GM21717 (cell line): ENCODE results near the gene SMARCE1.
A peak's percentile ranks its signal among the peaks of the same experiment; 100 is the strongest.

Experiments
- ATAC-seq: cut with Tn5 transposase; IDR thresholded peaks from one replicate; pipeline ENCODE4 v1.9.1; 2021; ENCODE audit warnings: mild to moderate bottlenecking, moderate library complexity; ENCODE audit not compliant: unreplicated experiment

Gene SMARCE1

GRCh38 chr17:40646791-40647623, 611 bp downstream of the SMARCE1 start:
- peak; percentile 33 for ATAC-seq

- ATAC-seq = no peak
Observed at GRCh38 chr17:40645943-40646342, 1.7 kb downstream of the SMARCE1 start.

- no peak for ATAC-seq
Observed at GRCh38 chr17:40645291-40645690, 2.3 kb downstream of the SMARCE1 start.

GRCh38 chr17:40637931-40638330, 9.7 kb downstream of the SMARCE1 start:
- ATAC-seq = no peak

DNA sequence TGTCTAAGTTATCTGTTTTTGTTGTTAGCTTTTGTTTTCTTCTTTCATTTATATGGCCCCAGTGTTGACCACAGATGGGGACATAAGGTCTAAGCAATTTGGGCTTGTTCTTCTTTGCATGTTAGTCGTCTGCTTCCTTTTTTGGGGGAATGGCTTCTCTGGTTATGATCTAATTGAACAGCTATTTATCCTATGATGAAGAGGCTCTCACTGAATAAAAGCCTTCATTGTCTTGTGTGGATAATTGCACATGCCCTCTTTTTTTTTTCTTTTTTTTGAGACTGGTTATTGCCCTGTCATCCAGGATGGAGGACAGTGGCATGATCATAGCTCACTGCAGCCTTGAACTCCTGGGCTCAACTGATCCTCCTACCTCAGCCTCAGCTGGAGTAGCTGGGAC, 13.7 kb downstream of the SMARCE1 start:
- no peak for ATAC-seq

- ATAC-seq = no peak
Observed at GRCh38 chr17:40632216-40632615, 15.4 kb downstream of the SMARCE1 start.

GRCh38 chr17:40629842-40630241, 17.8 kb downstream of the SMARCE1 start:
- ATAC-seq = no peak

- ATAC-seq = no peak
Observed at GRCh38 chr17:40625311-40625710, 22.3 kb downstream of the SMARCE1 start.

DNA sequence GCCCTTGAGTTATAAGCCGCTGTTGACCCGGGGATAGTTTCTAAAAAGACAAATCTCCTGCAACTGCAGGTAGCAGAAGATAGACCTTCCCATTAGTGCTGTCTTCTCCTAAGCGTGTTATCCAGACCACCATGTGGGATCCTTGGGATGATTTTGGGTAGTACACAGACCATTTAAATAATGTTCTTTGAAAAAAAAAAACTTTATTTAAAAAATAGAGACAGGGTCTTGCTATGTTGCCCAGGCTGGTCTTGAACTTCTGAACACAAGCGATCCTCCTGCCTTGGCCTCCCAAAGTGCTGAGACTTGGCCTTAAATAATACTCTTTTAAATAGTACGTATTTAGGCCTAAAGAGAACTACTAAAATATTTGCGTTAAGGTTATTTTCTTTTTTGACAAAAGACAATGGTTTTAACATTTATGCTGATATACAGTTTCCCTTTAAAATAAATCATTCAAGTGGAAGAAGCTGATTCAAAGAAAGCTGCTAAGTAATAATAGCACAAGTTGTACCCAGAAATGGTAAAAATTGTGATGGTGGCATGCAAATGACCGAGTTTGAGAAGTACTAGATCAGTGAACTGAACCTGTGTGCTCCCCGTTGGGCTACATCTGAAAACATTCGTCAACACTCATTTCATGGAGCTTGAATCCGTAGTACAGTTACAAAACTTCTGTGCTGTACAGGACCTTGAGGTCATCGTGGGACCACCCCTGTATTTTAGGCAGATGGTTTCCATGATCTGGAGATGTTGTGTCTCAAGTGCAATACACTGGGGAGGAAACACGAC, 24.0 kb downstream of the SMARCE1 start:
- no peak for ATAC-seq

- ATAC-seq = no peak
Observed at GRCh38 chr17:40622509-40622928, 25.1 kb downstream of the SMARCE1 start.

DNA sequence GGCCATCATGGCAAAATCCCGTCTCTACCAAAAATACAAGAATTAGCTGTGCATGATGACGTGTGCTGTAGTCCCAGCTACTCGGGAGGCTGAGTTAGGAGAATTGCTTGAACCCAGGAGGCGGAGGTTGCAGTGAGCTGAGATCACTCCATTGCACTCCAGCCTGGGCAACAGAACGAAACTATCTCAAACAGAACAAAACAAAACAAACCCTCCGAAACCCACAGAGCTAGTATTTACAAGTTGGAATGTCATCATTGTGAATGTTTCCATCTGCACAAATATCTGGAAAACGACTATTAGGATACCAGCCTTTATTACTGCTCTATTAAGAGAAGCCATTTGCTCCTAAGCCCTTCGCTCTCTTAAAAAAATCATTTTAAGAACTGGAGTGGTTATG, 26.0 kb downstream of the SMARCE1 start:
- no peak for ATAC-seq

DNA sequence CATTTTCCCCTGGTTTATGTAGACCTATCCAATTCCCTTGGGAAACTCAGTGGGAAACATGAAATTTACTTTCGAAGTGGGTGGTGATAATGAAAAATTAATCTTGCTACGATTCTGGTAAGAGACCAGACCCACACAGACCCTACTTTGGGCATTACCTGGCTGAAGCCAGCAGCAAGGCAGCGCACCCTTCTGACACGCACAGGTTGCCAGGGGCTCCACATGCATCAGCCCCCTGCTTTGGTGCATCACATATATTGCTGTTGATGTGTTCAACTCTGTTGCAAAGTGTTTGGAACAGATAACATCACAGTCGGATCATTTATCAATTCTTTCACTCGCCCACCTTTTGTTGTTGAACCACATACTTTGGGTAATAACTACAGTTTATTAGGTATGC, 26.6 kb downstream of the SMARCE1 start:
- ATAC-seq = no peak

- no peak for ATAC-seq
Observed at GRCh38 chr17:40618754-40619625, 28.6 kb downstream of the SMARCE1 start.

- ATAC-seq = no peak
Observed at GRCh38 chr17:40617678-40618240, 29.9 kb downstream of the SMARCE1 start.

- no peak for ATAC-seq
Observed at GRCh38 chr17:40616592-40616991, 31.0 kb downstream of the SMARCE1 start.

DNA sequence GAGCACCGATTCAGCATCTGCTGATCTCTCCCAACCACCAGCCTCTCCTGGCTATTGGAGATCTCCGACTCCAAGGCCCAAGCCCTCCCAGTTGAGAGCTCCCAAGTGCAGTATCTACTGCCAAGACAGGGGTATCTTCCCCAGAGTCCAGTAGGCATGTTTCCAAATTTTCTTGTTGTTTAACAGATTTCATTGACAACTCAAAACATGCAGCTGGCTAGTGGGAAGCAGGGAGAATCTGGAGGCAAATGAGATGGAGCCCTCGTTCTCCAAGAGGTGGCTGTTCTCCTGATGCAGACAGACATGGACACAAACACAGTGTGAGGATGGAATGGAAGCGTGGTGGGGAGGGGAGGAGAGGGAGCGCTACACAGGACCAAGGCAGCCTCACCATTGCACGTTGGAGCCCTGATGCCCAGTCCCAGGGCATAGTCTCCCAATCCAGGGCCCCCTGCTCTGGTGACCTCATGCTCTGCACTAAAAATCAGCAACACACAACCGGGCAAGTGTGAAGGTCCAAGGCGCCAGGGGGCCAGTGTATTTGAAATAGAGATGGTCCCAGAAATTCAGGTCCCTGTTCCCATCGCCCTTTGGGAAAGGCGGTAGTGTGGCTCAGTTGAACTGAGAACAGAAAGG, 31.7 kb downstream of the SMARCE1 start:
- no peak for ATAC-seq

DNA sequence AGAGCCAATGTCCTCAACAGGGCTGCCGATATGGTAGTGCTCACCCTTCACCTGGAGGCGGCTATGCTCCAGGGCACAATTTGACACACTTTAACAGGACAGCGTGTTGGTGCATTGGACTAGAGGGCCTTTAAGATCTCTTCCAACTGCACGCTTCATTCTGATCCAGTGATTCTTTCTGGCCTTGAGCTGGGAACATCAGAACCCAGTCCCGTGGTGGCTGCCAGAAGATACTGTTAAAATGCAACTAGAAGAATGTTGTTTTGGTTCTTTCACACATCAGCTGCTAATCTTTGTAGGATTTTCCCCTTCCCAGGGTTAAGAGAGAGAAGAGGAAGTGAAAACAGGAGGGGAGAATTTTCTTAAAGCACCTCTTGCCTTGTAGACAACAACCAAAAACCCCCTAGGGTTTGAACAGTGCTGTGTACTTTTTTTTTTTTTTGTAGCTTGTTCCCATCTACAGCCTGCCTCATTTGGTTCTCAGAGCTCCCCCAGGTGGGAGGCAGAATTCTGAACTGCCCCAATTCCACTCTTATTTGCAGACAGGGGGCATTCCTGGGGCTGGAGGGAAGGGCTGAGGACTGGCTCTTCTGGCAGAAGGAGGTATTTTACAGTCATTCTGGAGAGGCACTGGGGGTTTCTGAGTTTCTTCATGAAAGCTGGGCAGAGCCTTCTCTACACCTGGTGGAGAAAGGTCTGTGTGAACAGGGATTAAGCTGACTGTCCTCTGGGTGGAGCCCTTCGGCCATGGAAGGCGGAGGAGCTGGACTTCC, 32.4 kb downstream of the SMARCE1 start:
- ATAC-seq = peak; percentile 46

GRCh38 chr17:40614431-40615067, 33.1 kb downstream of the SMARCE1 start:
- no peak for ATAC-seq
